ENCODE data around the gene VPS18.
A peak's percentile ranks its signal among the peaks of the same experiment; 100 is the strongest.

The VPS18 gene

DNA sequence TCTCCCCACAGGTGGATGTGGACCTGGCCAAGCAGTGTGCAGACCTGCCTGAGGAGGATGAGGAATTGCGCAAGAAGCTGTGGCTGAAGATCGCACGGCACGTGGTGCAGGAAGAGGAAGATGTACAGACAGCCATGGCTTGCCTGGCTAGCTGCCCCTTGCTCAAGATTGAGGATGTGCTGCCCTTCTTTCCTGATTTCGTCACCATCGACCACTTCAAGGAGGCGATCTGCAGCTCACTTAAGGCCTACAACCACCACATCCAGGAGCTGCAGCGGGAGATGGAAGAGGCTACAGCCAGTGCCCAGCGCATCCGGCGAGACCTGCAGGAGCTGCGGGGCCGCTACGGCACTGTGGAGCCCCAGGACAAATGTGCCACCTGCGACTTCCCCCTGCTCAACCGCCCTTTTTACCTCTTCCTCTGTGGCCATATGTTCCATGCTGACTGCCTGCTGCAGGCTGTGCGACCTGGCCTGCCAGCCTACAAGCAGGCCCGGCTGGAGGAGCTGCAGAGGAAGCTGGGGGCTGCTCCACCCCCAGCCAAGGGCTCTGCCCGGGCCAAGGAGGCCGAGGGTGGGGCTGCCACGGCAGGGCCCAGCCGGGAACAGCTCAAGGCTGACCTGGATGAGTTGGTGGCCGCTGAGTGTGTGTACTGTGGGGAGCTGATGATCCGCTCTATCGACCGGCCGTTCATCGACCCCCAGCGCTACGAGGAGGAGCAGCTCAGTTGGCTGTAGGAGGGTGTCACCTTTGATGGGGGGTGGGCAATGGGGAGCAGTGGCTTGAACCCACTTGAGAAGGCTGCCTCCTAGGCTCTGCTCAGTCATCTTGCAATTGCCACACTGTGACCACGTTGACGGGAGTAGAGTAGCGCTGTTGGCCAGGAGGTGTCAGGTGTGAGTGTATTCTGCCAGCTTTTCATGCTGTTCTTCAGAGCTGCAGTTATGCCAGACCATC, 8.6 kb downstream of the VPS18 start:
- no peak for DNase-seq

GRCh38 chr15:40904552-40905201, 10.4 kb downstream of the VPS18 start:
- no peak for DNase-seq

GRCh38 chr15:40906091-40906990, 12.1 kb downstream of the VPS18 start:
- DNase-seq: peak; percentile 76

DNA sequence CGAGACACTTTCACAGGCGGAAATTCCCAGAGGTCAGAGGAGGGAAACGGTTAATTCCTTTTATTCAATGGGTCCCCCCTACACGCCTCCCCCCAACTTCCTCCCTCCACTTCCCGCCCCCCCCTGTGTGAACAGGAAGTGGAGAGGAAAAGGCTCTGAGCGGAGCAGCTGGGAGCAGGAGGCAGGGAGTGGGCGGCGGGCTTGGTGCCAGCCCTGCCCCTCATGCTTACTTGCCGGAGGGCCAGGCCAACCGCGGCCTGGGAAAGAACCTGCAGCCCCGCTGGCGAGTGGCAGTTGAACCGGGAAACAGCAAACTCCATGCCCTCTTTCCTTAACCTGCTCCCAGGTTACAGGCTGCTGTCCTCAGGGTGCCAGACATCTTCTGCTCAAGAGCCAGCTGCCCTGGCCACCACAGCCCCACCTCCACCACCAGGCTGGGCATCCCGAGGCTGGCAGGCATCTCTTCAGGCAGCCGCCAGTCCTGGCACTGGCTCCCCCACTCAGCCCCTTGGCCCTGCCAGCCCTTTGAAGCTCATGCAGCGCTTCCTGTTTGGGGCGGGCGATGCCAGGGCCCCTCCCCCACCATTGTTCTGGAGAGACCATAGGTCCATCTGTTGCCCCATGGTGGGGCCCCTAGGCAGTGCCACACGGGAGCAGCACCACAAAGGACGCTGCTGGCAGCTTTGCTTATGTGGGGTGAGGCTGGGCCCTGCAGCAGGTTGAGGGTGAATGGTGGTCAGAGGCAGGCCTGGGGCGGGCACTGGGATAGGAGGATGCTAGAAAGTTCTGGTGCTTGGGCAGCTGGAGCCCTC, 12.9 kb downstream of the VPS18 start:
- peak; percentile 45 for DNase-seq

DNA sequence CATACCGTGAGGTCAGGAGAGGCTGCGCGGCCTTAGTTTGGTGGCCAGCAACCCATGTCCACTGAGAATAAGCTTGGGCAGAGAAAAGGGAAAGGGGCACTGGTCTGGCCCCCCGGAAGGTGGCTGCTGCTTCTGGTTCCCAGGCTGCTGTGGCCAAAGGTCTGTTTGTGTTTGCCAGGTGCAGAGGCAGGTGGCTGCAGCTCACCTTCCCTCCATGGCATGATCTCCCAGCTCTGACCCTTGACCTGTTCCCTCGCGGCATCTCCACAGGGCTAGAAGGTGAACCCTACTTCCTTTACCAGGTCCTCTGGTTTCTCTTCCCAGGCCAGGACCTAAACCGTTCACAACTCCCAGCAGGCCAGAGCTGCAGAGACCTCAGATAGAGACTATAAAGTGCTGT, 13.8 kb downstream of the VPS18 start:
- no peak for DNase-seq

DNA sequence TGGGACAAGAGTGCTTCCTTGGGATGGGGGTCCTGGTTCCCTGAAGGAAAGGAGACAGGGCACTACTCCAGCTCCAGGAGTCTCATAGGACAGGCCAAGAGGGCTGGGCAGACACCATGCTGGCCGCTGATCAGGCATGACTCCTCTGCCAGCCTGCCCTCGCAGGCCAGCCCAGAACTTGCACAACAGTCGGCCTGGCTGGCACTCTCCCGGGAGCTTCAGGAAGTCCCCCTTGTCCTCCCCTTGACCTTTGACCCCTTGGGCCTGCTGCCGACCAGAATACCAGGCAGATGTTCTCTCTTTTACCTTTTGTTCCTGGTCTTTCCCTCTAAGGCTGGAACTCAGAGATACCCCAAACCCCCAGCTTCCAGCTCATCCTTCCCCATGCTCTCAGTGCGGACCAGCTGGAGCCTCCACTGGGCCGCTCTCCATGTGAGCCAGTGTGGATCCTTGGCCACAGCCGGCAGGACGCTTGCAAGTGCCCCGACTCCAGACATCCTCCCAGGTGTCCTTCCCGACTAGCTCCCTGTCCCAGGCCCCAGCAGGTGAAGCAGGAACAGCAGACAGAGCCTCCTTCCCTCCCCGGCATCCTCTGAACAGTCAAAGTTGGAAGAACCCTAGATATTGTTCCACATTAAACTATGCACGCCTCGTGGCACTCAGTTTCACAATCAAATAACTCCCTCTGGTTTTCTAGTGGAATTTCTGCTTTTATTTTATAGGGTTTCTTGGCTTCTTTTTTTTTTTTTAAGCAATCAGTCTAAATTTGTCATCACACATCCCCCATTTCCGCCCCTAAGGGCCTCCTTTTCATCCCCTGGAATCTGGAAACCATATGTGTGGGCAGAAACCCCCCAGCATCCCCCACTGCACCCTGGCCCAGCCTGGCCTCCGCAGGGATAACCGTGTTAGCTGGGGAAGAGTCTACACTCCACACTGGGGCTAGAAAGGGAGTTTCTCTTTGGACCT, 15.7 kb downstream of the VPS18 start:
- no peak for DNase-seq

DNA sequence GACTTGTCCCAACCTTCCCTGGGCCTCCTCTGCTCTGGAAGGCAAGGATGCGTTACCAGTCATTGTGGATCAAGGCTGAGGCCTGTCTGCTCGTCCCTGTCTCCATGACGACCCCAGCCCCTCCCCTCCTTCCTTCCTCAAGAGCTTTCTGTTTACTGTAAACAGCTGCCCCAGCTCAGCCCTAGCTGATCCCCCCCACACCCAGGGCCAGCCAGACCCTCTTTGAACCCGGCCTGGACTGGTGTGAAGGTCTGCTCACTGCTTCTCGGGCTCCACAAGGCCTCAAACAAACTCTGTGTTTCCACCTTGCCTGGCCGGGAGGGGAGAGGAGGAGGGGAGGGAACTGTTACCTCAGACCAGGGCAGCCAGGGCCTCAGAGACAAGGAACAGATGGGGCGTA, 16.9 kb downstream of the VPS18 start:
- DNase-seq: no peak

GRCh38 chr15:40911693-40912092, 17.4 kb downstream of the VPS18 start:
- DNase-seq: no peak

DNA sequence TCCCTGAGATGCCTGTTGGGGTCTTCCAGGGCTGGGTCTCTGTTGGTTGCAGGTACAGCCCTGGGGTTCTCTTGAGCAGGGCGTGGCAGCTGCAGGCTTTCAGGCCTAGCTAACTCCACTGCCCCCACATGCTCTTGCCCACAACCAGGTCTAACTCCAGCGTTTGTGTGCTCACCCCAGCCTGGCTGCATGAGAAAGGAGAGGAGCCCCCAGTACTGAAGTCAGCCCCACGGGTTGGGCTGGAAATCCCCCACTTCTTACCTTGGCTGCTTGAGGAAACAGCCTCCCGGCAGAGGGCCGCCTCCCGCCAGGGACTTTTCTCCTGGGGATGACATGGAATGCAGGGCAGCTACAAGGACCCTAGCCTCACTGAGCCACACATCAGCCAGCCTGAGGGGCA, 18.2 kb downstream of the VPS18 start:
- no peak for DNase-seq

- no peak for DNase-seq
These were observed 19.8 kb downstream of the VPS18 start for GRCh38 chr15:40914013-40914412.

DNA sequence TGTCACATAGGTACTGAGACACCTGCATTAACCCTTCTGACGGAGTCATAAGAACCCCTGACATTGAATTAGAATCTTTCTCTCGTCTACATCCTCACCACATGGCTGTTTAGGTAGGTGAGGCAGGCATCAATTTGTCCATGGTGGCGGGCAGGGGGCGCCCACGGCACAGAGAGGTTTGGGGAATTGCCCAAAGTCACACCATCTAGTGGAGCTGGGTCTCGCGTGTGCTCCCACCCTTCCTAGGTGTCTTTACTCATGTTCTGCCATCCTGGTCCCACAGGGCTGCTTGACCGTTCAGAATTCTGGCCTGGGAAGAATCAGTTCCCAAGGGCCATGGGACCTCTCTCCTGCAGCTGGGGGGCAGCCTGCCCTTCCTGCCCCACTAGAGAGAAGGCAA, 20.2 kb downstream of the VPS18 start:
- no peak for DNase-seq

GRCh38 chr15:40915116-40915661, 20.9 kb downstream of the VPS18 start:
- DNase-seq: no peak

- DNase-seq: no peak
These were observed 21.4 kb downstream of the VPS18 start for GRCh38 chr15:40915679-40916078.

GRCh38 chr15:40917585-40917984, 23.3 kb downstream of the VPS18 start:
- no peak for DNase-seq

DNA sequence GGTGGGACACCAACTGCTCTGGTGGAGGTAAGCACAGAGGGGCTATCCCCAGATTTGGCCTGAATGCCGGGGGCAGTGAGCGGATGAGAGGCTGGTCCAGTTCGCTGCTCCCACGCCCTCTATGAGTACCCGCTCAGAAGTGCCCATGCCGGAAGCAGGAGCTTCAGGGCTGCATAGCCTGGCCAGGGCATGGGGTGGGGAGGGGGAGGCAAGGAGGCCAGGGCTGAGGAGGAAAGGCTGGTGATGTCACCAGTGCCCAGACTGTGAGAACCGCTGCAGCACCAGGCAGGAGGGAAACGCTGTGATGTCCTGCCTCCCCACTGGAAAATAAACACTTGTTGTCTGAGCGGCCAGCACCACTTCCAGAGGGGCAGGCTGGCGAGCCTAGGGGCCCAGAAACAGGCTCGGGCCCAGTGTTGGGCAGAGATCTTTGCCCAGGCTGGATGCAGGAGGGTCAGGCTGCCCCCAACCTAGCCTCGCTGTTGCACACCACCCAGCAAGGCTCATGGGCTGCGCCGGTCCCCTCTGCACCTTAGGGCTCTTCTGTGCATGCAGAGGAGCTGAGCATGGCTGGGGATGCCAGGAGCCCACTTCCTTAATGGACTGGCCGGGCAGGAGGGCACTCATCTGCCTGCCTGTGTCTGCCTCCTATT, 24.0 kb downstream of the VPS18 start:
- DNase-seq: no peak

DNA sequence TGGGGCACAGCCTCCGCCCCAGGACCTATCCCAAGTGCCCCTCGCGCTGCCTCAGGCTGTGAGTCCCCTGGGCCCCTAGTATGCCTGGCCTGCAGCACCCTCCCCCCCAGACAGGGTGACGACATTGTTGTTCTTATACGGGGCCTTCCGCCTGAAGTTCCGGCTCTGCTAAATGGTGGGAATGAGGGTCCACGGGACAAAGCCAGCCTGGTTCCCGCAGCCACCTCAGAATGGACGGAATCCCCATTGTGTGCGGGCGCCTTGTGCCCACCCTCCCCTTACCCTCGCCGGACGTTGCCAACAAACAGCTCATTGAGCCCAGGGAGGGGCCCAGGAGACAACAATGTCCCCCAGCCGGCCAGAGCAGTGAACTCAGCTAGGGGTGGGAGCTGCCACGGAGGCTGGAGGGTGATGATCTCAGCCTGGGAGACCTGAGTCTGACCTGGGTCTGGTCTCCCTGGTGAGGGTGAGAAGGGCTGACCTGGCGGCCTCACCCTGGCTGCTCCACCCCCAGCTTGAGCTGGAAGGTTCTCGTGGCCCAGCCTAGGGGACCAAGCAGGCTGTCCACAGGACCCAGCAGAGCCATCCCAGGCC, 24.6 kb downstream of the VPS18 start:
- DNase-seq: no peak

DNA sequence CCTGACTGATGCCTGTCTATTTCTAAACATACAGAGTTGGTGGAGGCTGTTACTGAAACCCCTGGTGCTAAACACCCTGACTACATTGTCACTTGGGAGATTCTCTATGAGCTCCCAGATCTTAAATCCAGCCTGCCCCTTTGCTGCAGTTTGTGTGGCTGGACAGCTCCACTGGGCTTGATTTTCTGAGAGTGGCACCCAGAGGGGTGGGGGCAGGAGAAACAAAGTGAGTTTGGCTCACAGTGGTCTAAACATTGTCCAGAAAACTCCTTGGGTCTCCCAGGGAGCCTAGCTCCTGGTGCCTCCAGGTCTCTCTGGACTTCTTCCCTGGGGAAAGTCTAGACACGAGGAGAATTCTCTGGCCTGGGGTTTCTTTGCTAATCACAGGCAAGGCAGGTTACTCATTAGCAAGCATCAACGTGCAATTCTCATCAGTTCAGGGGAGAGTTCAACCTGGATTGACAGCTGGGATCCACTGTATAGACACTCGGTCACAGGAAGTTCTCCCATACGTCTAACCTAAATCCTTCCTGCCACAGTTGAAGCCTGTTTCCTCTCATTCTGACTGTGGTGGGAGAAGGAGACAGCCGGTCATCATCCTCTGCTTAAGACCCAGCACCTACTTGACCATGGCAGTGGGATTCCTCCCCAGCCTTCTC, 27.8 kb downstream of the VPS18 start:
- no peak for DNase-seq

DNA sequence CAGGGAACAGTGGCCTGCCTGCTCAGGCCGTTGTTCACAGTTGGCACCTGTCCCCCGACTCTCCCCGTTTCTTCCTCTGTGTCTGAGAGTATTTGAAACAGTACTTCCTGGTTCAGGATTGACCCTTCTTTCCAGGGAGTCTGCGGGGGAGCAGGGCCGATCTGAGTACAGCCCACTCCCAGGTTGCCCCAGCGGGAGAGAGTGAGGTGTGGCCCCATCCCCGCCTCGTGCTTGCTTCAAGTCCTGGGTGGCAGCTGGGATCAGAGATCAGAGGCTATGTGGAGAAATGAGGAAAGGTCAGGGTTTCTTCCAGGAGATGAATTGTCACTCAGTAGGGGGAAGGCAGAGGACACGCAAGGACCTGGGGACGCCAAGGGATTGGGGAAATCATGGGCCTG, 28.4 kb downstream of the VPS18 start:
- no peak for DNase-seq

DNA sequence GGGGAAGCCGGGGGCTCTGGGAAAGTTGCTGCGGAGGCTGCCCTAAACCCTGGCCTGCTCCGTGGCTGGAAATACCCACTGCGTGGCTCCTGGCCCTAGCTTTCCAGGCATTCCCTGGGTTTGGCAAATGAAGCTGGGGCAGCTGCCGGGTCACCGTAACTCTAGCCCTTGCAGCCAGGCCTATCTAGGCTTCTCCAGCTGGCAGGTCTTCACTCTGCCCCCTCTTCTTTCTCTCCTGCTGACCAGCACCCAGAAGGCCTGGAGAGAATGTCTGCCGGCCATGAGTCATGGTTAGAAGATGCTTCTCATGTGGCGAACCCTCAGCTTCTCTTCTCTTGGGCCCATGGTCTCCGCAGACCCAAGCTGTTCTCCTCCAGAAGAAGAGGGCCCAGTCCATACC, 29.3 kb downstream of the VPS18 start:
- DNase-seq: no peak

All from stimulated activated CD4-positive, alpha-beta T cell treated with anti-CD3 and anti-CD28 coated beads, Interleukin-12 subunit alpha, Interleukin-12 subunit beta, amount 100 ng/mL, for 4 hours (primary cell).